ENCODE data around the gene DNAAF3.
A peak's percentile ranks its signal among the peaks of the same experiment; 100 is the strongest.
"Not testable (repeated sequence)": the region's sequence is repeated elsewhere in the genome, so short reads cannot be mapped to it uniquely, and the experiment has no call there.

DNAAF3 gene

DNA sequence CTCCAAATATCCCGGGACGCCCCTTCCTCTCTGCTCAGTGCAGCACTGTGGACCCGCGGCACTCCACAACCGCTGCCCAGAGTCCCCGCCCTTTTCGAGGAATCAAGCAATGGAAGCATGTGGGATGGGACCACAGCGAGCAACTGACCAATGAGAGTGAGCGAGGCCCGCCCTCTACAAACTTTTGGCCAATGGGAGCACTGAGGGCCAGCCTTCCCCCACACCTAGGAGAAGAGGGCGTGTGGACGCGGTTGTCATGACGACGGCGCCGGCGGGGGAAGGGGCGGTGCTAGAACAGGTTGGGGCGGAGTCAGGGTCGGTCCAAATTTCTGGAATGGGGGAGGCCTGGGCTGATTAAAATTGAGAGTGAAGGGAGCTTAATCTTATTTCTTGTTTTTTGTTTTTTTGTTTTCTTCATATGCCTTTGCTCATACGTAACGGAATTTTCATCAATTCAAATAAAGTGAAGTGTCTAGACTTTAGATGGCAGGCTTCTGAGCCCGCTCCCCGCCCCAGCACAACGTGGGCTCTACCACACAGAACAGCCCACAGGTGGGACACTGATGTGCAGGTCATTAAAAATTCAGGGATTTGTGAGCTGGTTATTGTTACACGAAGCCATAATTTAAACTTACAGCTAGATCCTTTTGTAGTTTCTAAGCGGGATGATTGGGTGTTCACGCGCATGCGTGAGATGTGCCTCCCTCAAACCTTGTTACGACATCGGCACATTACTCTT is at the start of gene DNAAF3:
DNAAF3 (minus strand) TSS at position 84 of the 739 bp plus-strand sequence. CDS start 200 bp downstream, outside the sequence.
- peak; percentile 99 for DNase-seq

DNA sequence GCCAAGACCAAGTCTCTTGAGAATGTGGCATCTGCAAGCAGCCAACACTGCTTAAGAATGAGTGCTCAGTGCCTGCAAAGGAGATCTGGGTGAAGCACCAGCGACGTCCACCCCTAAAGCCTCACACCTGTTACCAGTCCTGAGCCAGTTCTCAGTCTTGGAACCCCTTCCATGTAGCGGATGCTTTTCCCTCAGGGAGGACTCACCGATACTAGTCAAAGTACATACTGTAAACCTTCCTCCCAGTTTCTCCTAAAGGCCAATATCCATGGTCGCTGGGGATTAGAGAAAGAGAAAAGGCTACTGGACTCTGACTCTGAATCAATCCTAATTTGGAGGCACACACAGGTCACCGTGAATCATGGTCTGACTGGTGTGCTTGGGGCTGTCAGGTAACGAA is 47.1 kb upstream of the DNAAF3 start:
- no peak for DNase-seq

DNA sequence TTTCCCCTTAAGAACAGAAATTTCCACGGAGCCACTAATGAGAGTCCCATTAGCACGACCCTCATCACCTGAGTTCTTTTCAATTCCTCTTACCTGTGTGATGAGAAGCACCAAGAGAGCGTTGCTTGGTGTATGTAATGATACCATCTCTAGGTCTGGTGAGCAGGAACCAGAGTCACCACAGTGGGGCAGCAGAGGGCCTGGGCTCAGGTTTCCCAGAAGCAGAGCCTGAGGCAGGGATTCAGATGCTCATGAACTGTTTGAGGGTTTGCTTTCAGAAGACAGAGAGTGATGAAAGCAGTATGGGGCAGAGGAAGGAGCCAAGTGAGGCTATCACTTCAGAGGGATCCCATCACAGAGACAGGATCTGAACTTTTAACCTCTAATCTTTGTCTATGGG is 46.0 kb upstream of the DNAAF3 start:
- DNase-seq, result no peak

DNA sequence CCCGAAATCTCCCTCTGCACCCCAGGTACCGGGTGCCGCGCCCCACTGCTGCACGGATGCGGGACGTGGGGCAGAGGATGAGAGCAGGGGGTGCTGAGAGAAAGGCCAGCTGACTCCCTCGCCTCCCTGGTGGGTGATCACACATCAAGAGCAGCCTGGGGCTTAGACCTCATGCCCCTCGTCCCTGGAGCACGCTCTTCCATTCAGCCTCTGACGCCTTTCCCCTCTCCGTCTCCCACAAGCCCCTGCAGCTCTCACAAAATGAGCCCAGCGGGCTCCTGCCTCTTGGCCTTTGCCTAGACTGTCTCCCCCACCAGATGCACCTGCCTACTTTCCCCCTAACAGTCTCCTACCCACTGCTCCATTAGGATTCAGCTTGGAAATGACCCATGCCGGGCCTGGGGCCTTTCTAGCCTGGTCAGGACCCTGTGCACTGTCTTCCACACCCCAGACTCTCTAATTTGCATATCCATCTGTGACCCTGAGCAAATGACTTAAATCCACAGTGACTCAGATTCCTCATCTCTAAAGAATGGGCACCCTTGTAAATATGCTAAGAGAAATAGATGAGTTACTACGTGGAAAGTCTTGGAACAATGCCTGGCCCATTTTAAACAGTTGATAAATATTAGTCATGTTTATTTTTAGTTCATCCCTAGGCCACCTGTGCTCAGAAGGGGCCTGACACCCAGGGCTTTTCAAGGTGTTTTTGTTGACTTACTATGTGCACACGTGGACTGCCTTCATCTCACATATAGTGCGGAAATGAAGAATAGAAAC is 43.5 kb upstream of the DNAAF3 start:
- DNase-seq, result no peak

DNA sequence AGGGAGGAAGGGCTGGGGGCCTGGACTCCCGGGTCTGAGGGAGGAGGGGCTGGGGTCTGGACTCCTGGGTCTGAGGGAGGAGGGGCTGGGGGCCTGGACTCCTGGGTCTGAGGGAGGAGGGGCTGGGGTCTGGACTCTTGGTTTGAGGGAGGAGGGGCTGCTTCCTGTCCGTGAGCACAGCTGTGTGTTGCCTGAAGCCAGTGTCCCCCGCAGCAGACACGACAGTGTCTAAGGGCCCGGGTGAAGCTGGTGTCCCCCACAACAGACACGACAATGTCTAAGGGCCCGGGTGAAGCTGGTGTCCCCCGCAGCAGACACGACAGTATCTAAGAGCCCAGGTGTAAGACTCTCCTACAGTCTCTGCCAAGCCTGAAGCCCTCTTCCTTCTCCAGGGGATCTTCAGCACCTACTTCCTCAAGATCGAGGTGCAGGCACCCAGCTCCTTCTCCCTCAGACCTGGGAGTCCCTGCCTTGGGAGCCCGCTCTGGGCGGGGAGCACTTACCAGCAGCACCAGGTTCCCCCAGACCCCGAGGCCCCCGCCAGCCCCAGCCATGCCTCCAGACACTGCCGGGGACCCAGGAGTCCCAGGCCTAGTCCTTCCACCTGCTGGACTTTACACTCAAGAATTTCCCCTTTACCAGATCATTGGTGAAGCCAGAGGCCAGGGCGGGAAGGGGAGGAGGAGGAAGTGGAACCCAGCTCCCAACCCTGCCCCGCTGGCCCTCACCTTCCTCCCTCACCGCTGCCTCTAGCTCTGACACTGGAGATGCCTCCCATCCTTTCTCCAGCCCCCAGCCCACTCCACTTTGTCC is 42.7 kb upstream of the DNAAF3 start, which contains the start of gene PTPRH:
PTPRH (minus strand) TSS at position 622 of the 813 bp plus-strand sequence; CDS start at position 554, 68 bp downstream.
- no peak for DNase-seq

DNA sequence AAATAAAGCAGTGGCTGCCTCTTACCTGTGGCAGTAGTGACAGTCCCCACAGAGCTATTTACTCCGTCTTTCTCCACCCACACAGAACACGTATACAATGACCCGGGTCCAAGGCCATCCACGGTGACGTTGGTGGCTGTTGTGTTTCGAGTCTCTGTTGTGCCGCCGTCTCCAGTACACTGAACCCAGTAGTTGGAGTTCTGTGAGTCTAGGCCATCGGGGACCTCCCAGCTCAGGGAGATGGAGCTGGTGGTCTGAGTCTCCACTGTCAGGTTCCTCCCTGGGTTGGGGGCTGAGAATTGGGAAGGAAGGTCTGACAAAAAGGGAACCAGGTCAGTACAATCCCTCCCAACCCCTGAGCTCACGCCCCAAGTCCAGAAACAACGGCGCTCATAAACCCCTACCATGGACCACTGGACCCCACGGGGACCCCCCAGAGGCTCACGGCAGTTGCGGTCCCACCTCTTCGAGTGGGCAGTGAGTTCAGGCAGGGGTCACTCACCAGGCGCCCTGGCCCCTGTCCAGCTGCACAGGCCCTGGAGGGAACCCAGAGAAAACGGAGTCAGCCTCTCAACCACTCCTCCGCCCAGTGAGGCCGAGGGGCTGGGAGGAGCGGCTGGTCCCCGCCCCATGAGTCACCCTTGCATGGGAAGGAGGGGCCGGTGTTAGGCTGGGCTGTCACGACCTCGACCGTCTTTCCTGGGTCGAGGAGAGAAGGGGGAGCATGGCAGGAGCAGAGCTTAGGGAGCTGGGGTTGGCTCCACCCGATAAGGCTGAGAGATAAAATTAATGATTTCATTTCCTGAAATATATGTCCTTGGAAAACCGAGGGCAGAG is 40.5 kb upstream of the DNAAF3 start:
- no peak for DNase-seq

DNA sequence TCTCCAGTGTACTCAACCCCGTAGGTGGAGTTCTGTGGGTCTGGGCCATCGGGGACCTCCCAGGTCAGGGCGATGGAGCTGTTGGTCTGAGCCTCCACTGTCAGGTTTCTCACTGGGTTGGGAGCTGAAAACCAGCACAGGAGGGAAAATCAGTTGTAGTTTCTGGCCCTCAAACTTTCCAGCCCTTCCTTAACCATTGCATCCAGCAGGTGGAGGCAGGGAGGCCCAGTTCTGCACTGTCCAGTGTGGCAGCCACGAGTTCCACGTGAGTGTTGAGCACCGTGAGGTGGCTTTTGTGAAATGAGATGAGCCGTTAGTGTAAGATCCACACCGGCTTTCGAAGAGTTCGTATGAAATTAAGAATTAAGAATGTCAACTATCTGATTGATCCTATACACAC is 35.8 kb upstream of the DNAAF3 start:
- DNase-seq, result not testable (repeated sequence)

DNA sequence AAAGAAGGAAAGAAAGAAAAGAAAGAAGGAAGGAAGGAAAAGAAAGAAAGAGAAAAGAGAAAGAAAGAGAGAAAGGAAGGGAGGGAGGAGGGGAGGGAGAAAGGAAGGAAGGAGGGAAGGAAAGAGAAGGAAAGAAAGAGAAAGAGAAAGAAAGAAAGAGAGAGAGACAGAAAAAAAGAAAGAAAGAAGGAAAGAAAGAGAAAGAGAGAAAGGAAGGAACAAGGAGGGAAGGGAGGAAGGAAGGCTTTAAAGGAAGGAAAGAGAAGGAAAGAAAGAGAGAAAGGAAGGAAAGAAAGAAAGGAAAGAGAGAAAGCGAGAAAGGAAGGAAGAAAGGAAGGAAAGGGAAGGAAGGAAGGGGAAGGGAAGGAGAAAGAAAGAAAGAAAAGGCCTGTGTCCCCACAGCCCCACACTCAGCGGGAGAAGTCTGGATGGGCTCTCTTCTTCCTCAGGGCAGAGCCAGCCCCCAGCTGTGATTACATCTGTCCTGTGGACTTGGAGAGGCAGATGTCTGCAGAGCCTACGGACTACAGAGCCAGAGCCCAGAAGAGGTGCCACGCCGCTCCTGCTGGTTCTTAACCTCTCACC is 33.3 kb upstream of the DNAAF3 start:
- no peak for DNase-seq

DNA sequence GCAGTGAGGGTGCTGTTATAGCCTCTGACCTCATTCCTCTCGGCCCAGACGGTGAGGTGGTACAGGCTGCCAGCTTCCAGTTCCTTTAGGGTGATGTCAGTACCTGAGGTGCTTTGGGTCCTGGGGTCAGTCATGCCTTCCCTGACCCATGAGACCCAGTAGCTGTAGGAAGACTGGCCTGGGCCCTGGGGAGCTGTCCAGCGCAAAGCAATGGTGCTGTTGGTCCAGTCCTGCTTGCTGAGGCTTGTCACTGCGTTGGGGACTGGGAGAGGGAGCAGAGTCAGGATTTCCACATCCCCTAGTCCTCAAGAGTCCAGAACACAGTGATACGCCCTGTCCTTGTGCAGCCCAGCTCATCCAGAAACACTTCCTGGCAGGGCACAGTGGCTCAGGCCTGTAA is 32.2 kb upstream of the DNAAF3 start:
- DNase-seq, result no peak

DNA sequence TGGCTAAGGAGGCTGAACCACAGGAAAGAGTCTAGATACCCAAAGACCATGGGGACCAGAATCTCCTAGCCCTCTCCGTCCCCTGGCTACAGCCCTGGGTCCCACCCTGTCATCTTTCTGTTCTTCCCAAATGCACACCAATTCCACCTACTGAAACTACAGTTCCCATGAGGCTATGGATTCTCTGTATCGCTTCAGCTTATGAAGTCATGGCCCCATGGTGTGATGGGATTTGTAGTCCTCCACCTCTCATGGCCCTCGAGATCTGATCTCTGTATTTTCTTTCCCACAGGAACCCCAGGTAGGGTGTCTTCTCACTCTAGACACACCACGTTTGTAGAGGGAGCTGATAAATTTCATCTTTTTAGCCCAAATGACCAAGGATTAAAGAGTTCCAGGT is 31.1 kb upstream of the DNAAF3 start:
- DNase-seq, result no peak

DNA sequence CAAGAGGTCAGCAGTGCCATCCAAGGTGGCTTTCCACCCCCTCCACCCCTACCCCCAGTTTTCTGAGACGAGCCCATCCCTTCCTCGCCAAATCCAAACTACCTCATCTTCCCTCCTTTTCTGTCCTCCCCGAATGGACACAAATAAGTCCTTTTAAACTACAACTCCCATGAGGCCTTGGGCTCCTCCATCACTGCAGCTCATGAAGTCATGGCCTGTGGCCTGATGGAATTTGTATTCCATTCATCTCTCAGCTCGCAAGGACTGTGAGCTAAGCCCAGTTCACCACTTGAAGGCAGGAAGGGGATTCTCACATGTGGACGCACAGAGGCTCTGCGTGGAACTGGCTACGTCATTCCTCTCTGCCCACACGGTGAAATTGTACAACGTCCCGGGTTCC is 30.4 kb upstream of the DNAAF3 start:
- no peak for DNase-seq

DNA sequence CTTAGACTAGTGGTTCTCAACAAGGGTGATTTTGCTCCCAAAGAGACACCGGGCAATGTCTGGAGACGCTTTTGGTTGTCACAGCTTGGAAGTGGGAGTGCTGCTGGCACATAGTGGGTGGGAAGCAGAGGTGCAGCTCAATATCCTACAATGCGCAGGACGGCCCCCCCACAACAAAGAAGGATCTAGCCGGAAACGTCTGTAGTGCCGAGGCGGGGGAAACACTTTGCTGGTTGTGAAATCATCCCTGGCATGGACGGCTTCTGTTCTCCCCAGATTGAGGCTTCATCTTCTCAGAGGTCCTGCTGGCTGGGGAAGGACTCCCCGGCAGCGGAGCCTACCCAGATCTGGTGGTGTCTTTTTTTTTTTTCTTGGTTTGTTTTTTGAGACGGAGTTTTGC is 27.1 kb upstream of the DNAAF3 start:
- DNase-seq, result no peak

DNA sequence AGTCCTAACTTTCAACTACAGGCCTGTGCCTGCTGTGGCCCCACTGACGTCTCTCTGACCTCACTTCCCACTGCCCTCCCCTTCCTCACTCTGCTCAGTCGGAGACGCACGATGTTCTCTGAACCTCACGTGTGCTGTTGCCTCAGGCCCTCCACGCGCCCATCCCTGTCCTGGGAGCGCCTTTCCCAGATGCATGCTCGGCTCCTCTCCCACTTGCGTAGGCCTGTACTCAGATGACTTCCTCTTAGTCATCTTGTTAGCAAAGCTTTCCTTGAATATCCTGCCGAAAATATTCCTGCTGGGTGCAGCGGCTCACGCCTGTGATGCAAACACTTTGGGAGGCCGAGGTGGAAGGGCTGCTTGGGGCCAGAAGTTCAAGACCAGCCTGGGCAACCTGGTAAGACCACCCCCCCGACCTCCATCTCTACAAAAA is 23.0 kb upstream of the DNAAF3 start:
- DNase-seq, result no peak

DNA sequence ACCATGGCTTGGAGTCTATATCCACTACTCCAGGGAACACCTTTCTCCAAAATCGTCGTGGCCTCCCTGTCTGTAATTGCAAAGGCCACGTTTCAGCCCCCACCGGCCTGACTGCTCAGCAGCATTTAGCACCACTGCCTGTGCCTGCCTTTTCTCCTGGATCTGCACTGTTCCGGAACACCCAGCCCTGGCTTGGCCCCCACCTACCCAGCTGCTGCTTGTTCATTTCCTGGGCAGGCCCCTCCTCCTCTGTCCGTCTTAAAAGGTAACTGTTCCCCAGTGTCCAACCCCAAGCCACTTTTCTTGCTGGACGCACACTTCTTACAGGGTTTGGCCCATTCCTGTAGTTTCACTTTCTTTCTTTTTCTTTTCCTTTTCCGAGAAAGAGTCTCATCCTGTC is 22.2 kb upstream of the DNAAF3 start:
- no peak for DNase-seq

DNA sequence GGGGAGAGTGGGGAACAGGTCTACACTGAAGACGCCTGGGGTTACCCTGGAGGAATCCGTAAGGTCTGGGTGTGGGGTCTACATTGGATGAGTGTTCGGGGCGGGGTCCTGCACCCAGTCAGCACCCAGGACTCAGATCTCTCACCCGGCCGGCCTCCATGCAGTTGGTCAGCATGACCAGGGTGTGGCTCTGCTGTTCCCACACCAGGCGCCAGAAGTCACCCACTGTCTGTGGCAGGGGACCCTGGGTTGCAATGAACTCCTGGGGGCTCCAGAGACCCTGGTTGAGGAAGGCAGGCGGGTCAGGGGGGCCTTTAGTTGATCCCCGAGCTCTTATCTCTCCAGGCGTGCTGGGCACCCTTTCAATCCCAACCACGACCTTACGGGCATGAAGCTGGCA is 19.7 kb upstream of the DNAAF3 start:
- no peak for DNase-seq

DNA sequence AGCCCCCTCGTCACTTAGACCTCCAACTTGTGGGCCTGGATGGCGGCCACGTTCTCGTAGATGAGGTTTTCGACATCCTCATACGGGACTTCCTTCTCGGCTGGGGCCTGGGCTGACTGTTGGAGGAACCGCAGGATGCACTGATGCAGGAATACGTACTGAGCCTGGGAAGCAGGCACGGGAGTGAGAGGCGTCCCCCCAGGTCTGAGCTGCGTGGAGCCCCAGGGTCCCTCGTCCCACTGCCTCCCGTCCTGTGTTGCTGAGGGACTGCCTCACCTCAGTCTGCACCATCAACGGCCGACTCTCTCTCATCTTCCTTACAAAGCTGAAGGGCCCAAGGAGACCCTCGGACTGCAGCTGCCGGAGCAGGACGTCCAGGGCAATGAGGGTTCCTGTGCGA is 15.3 kb upstream of the DNAAF3 start:
- DNase-seq, result no peak

DNA sequence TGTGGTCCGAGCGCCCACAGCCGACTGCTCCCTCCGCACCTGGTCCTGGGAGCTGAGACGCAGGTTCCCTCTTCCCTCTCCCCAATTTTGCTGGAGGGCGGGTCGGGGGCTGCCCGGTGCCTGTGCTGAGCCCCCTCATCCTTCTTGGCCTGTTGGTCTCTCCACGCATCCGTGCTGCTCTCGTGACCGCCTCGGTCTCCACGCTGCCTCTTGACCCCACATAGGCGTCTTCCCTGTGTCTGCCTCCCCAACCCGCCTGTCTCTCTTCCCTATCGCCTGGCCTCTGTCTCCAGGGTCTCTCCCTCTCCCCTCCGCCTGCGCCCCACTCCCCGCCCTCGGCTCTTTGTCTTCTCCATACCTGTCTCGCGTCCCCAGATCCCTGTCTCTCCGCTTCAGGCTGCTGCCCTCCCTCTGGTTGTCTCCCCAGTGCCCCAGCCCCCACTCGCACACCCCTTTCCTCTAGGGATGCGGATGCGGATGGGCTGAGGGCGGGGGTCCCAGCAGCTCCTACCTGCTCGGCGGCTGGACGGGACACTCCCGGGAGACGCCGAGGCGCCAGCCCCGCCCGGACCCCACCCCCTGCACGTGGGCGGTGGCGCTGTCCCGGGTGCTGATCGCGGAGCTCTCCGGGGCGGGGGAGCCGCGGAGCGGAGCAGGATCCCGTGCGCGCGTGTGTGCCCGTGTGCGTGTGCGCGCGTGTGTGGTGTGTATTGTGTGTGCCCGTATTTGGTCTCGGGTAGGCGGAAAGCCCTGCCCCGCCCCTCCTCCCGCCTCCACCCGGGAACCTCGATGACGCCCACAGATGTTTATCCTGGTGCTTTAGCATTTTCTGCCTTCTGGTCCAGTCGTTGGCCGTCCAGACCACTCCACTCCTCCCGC is 13.4 kb upstream of the DNAAF3 start, which contains the start of gene SYT5:
SYT5 (minus strand) TSS at position 684 of the 879 bp plus-strand sequence. CDS start 1,248 bp downstream, outside the sequence.
- DNase-seq, result peak; percentile 38

DNA sequence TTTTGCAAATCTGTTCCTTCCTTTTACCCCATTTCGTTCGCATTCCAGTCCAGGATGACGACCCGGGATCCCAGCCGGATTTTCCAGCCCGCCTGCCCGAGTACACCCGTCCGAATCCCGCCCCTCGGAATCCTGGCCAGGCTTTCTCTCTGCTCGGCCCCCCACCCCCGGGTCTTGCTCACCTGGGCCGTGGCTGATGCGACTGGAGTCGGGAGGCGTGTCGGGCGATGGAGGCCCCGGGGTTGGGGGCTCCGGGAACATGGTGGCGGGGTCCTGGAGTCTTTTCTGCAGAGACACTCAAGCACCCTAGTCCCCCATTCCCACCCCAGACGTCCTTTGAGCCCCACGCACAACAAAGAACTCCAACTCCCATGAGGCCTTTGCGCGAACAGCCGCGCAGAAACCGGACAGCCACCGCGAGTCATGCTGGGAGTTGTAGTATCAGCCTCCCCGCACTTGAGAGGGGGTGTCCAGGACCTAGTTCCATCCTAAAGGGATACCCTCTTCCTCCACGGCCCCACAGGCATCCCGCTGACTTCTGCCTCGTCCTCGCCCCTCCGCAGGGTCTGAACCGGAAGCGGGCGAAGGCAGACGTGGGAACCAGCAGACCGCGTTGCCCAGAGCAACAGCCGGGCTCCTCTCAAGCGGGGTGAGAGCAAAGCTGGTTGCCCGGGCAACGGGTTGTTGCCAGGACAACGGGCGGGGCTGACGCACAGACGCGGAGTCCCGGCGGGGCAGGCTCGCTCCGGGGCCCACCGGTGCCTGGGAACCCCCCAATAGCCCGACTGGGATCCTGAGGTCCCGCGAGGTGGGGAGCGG is 12.6 kb upstream of the DNAAF3 start:
- peak; percentile 91 for DNase-seq

DNA sequence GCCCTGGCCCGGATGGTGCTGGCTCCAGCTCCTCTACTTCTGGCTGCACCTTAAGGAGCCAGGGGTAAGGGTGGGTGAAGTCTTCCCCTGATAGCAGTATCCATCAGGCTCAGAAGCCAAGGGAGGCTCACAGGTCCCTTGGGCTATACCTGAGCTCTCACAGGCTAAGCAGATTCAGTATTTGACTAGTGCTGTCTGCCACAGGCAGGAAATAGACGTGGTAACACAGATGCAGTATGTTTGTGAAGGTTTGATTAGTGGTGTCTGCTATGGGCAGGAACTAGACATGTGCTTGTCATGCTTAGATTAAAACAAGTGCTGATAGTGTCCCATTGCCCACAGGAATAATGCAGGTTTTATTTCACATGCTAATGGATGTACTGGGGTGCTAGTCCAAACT is 9.7 kb upstream of the DNAAF3 start:
- DNase-seq, result no peak
